Activated CD4-positive, CD25-positive, alpha-beta regulatory T cell treated with anti-CD3 and anti-CD28 coated beads, Interleukin-2, amount 50 U/mL, for 24 hours (primary cell): ENCODE measurements around the gene TBC1D7.
A peak's percentile ranks its signal among the peaks of the same experiment; 100 is the strongest.

Source experiments
- ATAC-seq, 2 donors: fragments of 150-1000 bp; cut with Tn5 transposase; one replicate each; pipeline ENCODE4 v1.10.0; 2021; ENCODE audit warnings: mild to moderate bottlenecking in 1 of 2, moderate library complexity in 1 of 2

The TBC1D7 gene

GRCh38 chr6:13318821-13319220 lies 9.5 kb downstream of the TBC1D7 start:
- no peak for ATAC-seq

GRCh38 chr6:13315896-13316295 lies 12.4 kb downstream of the TBC1D7 start:
- no peak for ATAC-seq

- no peak for ATAC-seq
Measured at GRCh38 chr6:13314806-13315205, 13.5 kb downstream of the TBC1D7 start.

DNA sequence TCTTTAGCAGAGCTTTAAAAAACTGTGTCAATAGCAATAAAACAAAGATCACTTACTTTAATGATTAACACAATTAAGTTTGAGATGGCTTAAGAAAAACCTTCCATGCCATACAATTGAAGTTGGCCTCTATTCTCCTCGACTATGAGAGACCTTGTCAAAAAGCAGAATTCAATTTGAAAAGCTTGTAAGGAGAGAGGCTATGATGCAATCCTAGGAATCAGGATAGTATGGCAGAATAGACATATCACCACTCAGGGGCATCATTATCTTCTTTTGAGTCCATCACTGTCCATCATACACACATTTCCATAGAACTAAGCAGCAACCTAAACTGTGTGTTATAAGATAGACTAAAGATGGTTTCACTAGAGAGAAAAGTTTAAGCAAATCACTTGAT lies 17.2 kb downstream of the TBC1D7 start:
- ATAC-seq = no peak

DNA sequence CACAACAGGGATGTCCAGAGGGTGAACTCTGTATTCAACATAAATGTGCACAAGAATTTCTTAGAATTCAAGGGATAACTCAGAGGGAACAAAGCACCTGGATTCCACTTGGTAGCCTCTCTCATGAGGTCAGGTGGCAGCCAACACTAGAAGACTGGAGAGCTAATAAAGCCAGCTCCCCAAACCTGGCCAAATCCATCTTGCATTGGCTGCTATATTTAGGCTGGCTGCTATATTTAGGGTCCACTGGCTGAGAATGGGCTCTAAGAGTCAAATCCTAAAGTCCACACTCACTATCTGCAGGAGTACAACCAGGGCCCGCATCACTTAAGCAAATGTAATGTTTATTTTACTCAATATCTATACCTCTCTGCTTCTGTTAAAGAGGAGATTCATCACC lies 20.0 kb downstream of the TBC1D7 start:
- no peak for ATAC-seq

- ATAC-seq = no peak
Measured at GRCh38 chr6:13307508-13307995, 20.8 kb downstream of the TBC1D7 start.

GRCh38 chr6:13305791-13306190 lies 22.5 kb downstream of the TBC1D7 start:
- no peak for ATAC-seq

DNA sequence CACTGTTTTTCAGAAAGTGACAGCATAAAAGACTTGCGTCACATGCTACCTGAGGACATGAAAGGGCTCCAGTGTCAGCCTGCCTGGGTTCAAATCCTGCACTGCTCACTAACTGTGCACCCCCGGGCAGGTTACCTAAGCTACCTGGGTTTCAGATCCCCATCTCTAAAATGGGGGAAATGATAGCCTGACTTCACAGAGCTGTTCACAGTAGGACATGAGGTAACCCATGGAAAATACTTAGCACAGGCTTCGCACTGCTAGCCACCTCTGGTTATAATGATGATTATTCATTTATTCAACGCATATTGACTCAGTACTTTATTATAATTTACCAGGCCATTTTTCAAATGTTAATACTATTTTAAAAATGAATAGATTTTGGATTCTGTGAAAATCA lies 23.0 kb downstream of the TBC1D7 start:
- no peak for ATAC-seq

DNA sequence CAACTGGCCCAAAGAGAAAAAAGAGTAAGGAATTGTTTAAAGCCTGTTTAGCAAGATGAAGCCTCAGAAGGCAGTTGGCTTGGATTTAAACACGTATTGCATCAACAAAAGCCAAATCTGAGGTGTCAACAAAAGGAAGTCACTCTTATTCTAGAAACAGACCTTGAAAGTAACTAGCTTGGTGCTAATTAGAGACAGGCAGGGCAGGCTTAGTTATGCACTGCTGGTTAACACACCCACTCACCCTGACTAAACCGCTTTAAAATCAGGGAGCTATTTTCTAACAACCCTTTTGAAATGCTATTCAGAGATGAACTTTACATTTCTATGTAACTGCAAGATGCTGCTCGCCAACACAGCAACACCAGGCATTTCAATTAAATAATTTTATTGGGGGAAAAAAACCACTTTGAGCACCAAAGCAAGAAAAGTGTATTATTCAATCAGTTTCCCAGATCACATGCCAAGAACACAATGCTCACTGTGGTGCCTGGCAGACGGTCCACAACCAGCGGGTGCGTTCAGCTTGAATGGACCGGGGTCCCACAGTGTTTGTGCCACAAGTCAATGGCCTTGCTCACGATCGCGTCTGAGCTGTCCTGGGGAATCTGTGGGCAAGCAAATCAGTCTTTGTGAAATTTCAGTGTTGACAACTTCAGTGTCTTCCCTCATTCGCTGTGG lies 23.6 kb downstream of the TBC1D7 start:
- no peak for ATAC-seq

- no peak for ATAC-seq
Measured at GRCh38 chr6:13304101-13304500, 24.2 kb downstream of the TBC1D7 start.

DNA sequence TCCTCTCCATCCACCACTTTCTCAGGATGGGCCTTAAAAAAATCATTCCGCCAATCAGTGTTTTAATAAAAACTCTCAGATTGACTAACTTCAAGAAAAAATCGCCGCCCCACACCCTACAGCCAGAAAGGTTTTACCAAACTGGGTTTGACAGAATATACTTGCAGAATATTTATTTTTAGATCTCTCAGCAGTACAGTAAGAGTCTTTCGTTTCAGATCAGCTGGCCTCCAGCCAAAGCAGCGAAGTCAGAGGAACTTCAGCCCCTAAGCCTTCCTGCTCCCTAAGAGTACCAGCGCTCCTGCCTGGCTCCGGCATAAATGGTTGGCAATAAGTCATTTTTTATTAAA lies 24.7 kb downstream of the TBC1D7 start:
- ATAC-seq = peak in 1 of 2 donors; percentile 7

GRCh38 chr6:13302751-13303667 lies 25.3 kb downstream of the TBC1D7 start:
- peak; percentile 95 to 96 for ATAC-seq

DNA sequence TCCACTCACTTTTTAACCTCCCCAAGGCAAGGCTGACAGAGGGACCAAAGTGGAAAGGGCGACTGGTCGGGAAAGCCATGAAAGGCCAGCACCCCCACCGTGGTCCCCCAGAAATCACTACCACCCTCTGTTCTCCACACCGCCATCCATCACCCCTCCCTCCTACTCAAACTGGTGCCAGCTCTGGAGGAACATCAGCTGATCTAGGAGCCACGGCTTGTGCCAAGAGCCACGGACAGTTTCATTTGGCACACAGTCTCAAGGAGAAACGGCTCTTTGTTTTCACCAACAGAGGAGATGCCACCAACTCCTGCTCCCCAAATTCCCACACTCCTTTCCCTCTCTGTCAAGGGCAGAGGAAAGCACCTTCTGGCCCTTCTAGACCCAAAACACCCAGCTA lies 26.0 kb downstream of the TBC1D7 start:
- no peak for ATAC-seq

- ATAC-seq = no peak
Measured at GRCh38 chr6:13300643-13301590, 27.4 kb downstream of the TBC1D7 start.

DNA sequence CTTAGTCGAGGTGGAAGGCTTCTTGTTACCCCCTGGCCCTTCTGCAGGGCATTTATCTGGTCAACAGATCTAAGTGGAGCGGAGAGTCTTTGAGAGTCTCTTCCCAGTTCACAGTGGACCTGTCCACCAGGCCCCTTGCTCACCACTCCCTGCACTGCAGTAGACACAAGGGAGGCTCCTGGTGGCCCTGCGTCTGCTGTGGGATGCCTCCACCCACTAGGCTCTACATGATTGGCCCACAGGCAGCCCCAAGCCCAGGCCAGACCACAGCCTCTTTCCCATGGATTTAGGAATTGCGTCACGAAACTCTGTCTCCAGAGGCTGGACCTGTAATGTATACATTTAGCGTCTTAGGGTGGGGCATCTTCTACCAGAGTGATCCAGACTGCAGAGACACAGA lies 28.4 kb downstream of the TBC1D7 start:
- ATAC-seq = no peak

GRCh38 chr6:13299403-13299821 lies 28.9 kb downstream of the TBC1D7 start:
- ATAC-seq = no peak

DNA sequence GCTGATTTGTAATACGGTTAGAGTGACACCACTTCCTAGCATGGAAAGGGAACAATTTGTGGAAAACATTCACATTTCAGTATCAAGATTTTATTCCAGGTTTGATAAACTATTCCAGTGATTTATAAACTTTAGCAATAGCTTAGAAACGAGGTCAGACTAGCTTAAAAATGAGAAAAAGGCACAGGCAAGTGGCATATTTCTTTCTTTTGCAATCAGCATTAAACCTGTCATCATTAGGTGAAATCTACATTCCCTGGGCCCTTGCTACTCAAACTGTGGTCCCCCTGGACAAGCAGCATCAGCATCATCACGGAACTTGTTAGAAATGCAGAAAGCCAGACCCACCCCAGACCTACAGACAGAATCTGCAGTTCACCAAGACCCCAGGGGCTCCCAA lies 29.9 kb downstream of the TBC1D7 start:
- ATAC-seq = no peak

- no peak for ATAC-seq
Measured at GRCh38 chr6:13297391-13297790, 30.9 kb downstream of the TBC1D7 start.

GRCh38 chr6:13296536-13296997 lies 31.8 kb downstream of the TBC1D7 start:
- no peak for ATAC-seq

- no peak for ATAC-seq
Measured at GRCh38 chr6:13295576-13295975, 32.8 kb downstream of the TBC1D7 start.

GRCh38 chr6:13294499-13295069 lies 33.8 kb downstream of the TBC1D7 start:
- no peak for ATAC-seq

DNA sequence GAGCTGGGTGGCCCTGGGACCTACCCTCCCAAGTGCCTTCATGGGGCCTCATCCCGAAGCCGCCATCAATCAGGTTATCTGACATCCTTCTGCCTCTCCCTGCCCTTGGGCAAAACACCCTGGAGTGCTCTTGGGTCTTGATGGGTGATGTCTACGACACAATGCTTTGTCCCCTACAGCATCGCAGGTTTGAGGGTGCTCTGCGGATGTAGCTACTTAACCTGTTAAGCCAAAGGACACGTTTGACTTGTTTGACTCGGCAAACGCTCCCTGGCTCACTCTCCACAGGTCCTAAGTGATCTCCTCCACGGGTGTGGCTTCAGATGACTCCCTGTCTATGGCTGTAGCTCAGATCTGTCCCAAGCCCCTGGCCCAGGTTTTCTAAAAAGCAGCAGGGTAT lies 35.6 kb downstream of the TBC1D7 start:
- no peak for ATAC-seq
